Stimulated activated naive B cell treated with anti-CD40 and anti-IgM and Interleukin-4, amounts not matched to agents 10 μg/mL and 1 μg/mL and 100 μg/mL, for 72 hours (primary cell): ENCODE results near the gene ERGIC1.
"Not testable (repeated sequence)": the region's sequence is repeated elsewhere in the genome, so short reads cannot be mapped to it uniquely, and the experiment has no call there.

ENCODE experiments used
- ATAC-seq, 2 donors: fragments of 150-1000 bp; cut with Tn5 transposase; replicated peaks; 2 replicates each; pipeline ENCODE4 v1.10.0; 2021; ENCODE audit warnings: moderate library complexity in 1 of 2
- DNase-seq: peaks from one replicate; pipeline ENCODE4 v3.0.0; 2021
- H3K27ac Mint-ChIP-seq: one replicate; pipeline ENCODE4 v1.8.0; 2022; ENCODE audit warnings: mild to moderate bottlenecking, mixed read lengths
- H3K27me3 Mint-ChIP-seq, 2 donors: one replicate each; pipeline ENCODE4 v1.8.0; 2022; ENCODE audit warnings: mixed read lengths in 2 of 2
- H3K36me3 Mint-ChIP-seq, 2 donors: one replicate each; pipeline ENCODE4 v1.8.0; 2022; ENCODE audit warnings: mixed read lengths in 2 of 2, mild to moderate bottlenecking in 1 of 2
- H3K4me1 Mint-ChIP-seq, 2 donors: one replicate each; pipeline ENCODE4 v1.8.0; 2022; ENCODE audit warnings: mixed read lengths in 2 of 2, mild to moderate bottlenecking in 1 of 2
- H3K4me3 Mint-ChIP-seq, 2 donors: one replicate each; pipeline ENCODE4 v1.8.0; 2022; ENCODE audit warnings: mild to moderate bottlenecking in 2 of 2, mixed read lengths in 2 of 2, moderate library complexity in 1 of 2
- H3K9me3 Mint-ChIP-seq, 2 donors: one replicate each; pipeline ENCODE4 v1.8.0; 2022; ENCODE audit warnings: mixed read lengths in 2 of 2, mild to moderate bottlenecking in 1 of 2

The ERGIC1 gene

DNA sequence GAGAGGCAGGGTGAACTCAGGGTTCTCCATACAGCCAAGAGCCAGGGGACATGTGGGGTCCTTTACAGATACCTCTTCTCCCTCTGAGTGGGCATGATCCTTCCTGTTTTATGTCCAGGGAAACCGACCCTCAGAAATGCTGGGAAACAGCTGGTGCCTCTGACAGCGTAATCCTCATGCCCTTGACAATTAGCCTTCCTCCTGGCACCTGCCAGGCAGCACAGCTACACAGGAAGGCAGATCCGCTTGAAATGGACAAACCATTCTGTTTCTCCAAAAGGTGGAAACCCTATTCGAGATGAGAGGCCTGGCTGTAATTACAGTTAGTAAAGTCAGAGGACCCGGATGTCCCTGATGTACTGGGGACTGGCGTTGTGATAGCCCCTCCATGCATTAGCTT lies 7.2 kb downstream of the ERGIC1 start:
- H3K36me3 Mint-ChIP-seq: peaks cover 15 to 52% of the 10 kb centered on the region in 2 donors
- H3K4me1 Mint-ChIP-seq: peaks cover 57 to 73% of the 10 kb centered on the region in 2 donors
- H3K27ac Mint-ChIP-seq: no peak overlapping the region
- ATAC-seq (no peak), DNase-seq (no peak)
- no peaks in the 10 kb centered on the region for H3K27me3 Mint-ChIP-seq
- H3K9me3 Mint-ChIP-seq: no peaks in the 10 kb centered on the region
- no peak overlapping the region for H3K4me3 Mint-ChIP-seq

DNA sequence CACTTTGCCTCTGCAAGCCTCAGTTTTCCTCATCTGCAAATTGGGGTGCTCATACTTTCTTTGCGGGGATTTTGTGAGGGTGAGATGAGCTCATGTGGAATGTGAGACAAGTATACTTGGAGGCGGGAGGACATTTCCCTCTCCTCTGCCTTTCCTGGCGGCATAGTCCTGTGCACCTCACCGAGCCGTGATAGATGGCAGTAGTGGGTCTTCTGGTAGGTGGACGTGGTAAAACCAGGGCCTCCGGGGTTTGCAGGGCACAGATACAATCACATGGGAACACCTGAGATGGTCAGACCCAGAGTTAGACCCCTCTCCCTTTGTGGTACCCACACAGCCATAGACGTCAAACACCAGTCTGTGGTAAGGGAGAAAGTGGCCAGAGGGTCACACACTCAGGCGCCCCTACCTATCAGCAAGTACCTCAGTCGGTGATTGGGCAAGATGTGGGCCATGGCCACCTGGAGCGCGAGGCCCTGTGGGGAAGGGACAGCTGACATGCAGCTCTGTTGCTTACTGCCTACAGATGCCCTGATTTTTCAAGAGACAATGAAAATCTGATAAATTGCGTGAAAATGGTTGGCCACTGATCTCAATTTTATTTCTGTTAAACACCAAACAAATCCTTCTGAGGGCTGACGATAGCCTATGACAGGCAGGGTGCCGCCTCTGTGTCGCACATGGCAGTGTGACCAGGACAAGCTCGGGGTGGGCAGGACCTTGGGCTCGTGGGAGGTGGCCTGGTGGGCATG lies 9.9 kb downstream of the ERGIC1 start:
- ATAC-seq: no peak
- Mint-ChIP-seq H3K27ac (peak overlapping the region; percentile 20), H3K36me3 (peaks cover 20 to 45% of the 10 kb centered on the region in 2 donors)

DNA sequence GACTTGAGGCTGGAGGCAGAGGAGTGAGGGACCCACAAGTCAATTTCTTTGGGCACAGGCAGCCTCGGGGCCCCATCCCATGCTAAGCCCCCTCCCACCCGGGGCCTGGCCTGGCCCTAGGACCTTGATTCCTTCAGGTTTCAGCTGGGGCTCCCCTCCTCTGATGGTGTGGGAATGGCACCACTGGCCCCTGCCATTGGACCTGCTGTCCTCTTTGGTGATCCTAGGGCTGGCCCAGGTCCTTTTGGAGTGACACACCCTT lies 10.5 kb downstream of the ERGIC1 start:
- H3K4me1 Mint-ChIP-seq: peaks cover 62 to 81% of the 10 kb centered on the region in 2 donors
- no peaks in the 10 kb centered on the region for H3K9me3 Mint-ChIP-seq
- H3K27ac Mint-ChIP-seq: peak overlapping the region; percentile 88
- no peak overlapping the region for H3K4me3 Mint-ChIP-seq
- ATAC-seq: no peak
- no peak for DNase-seq
- H3K27me3 Mint-ChIP-seq: no peaks in the 10 kb centered on the region
- H3K36me3 Mint-ChIP-seq: peaks cover 20 to 41% of the 10 kb centered on the region in 2 donors

More for the DNA sequence above, 9.9 kb downstream of the ERGIC1 start:
- Mint-ChIP-seq H3K4me1 (peaks cover 59 to 78% of the 10 kb centered on the region in 2 donors), H3K4me3 (no peak overlapping the region), H3K9me3 (no peaks in the 10 kb centered on the region), H3K27me3 (no peaks in the 10 kb centered on the region)
- DNase-seq: no peak

DNA sequence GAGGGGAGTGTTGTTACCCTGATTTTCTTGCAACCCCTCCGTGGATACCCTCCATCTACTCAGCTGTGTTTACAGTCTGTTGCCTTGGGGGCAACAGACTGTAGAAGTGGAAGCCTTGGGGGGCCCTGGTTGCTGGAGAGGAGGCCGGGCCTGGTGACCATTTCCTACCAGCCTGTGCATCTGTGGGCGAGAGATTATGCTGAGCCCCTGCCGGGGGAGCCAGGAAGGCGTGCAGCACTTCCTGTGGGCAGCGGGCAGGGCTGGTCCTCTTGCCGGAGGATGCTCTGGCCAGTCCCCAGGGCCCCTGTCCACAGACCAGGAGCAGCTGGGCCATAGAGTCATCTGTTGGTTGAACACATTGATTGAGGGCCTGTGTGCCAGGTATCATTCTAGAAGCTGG lies 11.1 kb downstream of the ERGIC1 start:
- Mint-ChIP-seq H3K4me1 (peaks cover 66 to 81% of the 10 kb centered on the region in 2 donors), H3K36me3 (peaks cover 18 to 36% of the 10 kb centered on the region in 2 donors), H3K27ac (peak overlapping the region; percentile 88), H3K27me3 (no peaks in the 10 kb centered on the region), H3K9me3 (no peaks in the 10 kb centered on the region), H3K4me3 (peak overlapping the region; percentile 41 to 48)
- DNase-seq (no peak), ATAC-seq (no peak)

DNA sequence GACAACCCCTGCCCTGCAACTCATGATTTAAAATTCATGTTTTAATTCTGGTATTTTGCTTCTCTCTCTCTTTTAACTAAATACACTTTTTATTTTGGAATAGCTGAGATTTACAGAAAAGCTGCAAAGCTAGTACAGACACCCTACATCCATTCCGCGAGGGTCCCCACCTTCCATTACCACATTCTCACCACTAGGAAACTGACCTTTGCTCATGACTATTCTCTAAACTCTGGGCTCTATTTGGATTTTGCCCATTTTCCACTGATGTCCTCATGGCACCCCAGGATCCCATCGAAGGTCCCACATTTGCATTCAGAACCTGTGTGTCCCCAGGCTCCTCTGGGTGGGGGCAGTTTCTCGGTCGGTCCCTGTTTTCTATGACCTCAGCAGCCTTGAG lies 11.5 kb downstream of the ERGIC1 start:
- Mint-ChIP-seq H3K9me3 (no peaks in the 10 kb centered on the region), H3K27ac (no peak overlapping the region), H3K36me3 (peaks cover 18 to 37% of the 10 kb centered on the region in 2 donors), H3K4me3 (no peak overlapping the region), H3K27me3 (no peaks in the 10 kb centered on the region), H3K4me1 (peaks cover 67 to 81% of the 10 kb centered on the region in 2 donors)
- DNase-seq (no peak), ATAC-seq (no peak)

DNA sequence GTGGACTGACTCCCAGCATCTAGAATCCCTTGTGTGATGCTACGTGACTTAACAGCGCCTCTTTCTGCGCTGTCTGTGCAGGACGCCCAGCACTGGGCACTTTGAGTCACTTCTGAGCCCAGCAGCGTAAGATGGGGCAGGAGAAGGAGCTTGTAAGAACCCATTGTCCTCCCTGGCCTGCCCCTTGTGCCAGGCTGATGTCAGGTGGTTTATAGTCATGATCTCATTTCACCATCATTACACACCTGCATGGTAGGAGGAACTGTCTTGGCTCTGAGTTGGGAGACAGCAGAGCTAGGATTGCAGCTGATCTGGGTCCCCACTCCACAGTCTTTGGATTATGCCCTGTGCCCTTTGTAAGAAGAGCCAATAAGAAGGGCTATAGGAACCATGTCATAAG lies 12.2 kb downstream of the ERGIC1 start:
- Mint-ChIP-seq H3K36me3 (peaks cover 18 to 37% of the 10 kb centered on the region in 2 donors), H3K4me1 (peaks cover 65 to 79% of the 10 kb centered on the region in 2 donors), H3K4me3 (no peak overlapping the region), H3K27ac (peak overlapping the region; percentile 73), H3K9me3 (no peaks in the 10 kb centered on the region), H3K27me3 (no peaks in the 10 kb centered on the region)
- DNase-seq (no peak), ATAC-seq (no peak)

DNA sequence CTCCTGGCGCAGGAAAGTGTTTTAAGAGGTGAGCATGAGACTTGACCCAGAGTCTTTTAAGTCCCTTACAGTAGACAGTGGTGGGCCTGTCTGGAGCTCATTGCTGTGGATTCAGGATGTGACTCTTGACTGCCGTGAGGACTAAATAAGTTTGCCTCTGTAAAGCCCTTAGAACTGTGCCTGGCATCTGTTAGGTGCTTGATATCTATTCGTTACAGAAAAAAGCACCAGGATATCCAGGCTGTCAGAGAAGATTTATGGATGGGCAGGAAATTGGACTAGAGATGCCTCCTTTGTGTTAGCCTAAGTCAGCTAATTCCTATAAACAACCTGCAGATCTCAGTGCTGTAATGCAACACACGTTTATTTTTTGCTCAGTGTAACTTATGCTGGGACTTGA lies 12.6 kb downstream of the ERGIC1 start:
- ATAC-seq (no peak), DNase-seq (no peak)
- H3K36me3 Mint-ChIP-seq: peaks cover 21 to 40% of the 10 kb centered on the region in 2 donors
- no peak overlapping the region for H3K4me3 Mint-ChIP-seq
- H3K27me3 Mint-ChIP-seq: no peaks in the 10 kb centered on the region
- peak overlapping the region; percentile 25 for H3K27ac Mint-ChIP-seq
- no peaks in the 10 kb centered on the region for H3K9me3 Mint-ChIP-seq
- H3K4me1 Mint-ChIP-seq: peaks cover 68 to 81% of the 10 kb centered on the region in 2 donors

DNA sequence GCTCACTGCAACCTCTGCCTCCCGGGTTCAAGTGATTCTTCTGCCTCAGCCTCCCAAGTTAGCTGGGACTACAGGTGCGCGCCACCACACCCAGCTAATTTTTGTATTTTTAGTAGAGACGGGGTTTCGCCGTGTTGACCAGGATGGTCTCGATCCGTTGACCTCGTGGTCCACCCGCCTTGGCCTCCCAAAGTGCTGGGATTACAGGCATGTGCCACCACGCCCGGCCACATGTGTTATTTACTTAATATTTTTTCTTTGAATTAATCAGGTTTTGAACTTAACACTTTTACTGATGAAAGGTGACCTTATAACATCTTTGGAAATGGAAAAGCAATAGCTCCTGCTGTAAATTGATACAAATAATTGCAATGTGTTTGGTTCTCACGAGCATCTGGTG lies 13.5 kb downstream of the ERGIC1 start:
- H3K9me3 Mint-ChIP-seq, ATAC-seq, H3K4me3 Mint-ChIP-seq, H3K27me3 Mint-ChIP-seq, DNase-seq: not testable (repeated sequence)
- Mint-ChIP-seq H3K27ac (peak overlapping the region; percentile 10), H3K4me1 (peaks cover 71 to 90% of the 10 kb centered on the region in 2 donors), H3K36me3 (peaks cover 19 to 35% of the 10 kb centered on the region in 2 donors)

DNA sequence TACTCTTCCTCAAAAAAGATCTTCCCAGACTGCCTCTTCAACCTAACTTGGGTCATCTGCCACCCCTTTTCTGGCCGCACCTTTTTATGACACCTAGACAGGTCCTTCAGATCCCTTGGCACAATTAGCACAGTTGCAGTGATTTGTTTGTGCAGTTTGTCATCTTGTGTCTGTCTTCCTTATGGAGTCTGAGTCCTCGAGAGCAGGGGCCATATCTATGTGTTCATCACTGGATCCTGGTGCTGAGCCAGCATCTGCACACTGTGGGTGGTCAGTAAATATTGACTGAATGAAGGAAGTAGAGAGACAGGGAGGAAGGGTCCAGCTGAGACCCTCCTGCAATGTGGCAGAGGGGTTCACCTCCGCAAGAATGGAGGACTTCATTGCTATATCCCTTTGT lies 14.4 kb downstream of the ERGIC1 start:
- ATAC-seq (no peak), DNase-seq (no peak)
- Mint-ChIP-seq H3K27me3 (no peaks in the 10 kb centered on the region), H3K36me3 (peaks cover 15 to 34% of the 10 kb centered on the region in 2 donors), H3K4me1 (peaks cover 73 to 92% of the 10 kb centered on the region in 2 donors), H3K27ac (peak overlapping the region; percentile 96), H3K4me3 (no peak overlapping the region), H3K9me3 (no peaks in the 10 kb centered on the region)

DNA sequence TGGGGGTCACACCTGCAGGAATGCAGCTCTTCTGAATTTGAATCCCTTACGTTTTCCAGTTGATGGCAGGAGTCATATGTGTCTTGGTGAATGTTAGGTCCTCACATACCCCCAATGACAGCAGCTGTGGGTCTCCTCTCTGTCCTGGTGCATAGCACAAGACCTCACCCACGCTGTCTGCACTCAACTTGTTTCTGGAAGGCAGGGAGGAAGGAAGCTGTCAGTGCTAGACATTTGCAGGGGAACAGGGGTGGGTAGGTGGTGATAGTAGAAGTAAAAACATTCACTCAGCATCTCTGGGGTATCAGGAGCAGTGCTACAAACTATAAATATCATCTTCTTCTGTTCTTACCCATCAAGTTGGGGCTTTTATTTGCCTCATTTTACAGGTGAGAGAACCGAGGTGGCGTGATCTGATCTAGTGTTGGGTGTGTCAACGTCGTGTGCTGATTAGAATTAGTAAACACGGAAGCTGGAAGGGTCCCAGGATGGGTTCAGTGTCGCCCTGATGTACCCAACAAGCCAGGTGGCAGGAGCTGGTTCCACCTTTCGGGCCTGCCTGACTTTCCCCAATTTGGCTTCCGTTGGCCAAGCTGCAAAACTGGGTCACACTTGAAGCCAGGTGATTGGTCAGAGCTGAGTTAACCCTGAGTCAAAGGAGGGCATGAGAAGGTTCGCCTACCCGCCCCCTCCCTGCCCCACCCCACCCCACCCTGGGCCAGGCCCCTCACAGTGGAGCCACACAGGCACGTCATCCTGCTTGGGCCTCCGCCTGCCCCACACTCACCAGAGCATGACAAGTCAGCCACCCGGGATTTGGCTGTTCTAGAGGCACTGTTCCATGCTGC lies 15.8 kb downstream of the ERGIC1 start:
- Mint-ChIP-seq H3K4me3 (peak overlapping the region; percentile 69 to 78), H3K27ac (peak overlapping the region; percentile 96), H3K9me3 (no peaks in the 10 kb centered on the region), H3K36me3 (peaks cover 10 to 28% of the 10 kb centered on the region in 2 donors), H3K4me1 (peaks cover 65 to 89% of the 10 kb centered on the region in 2 donors), H3K27me3 (no peaks in the 10 kb centered on the region)
- peak; percentile 86 to 87 for ATAC-seq
- DNase-seq: peak; percentile 76

DNA sequence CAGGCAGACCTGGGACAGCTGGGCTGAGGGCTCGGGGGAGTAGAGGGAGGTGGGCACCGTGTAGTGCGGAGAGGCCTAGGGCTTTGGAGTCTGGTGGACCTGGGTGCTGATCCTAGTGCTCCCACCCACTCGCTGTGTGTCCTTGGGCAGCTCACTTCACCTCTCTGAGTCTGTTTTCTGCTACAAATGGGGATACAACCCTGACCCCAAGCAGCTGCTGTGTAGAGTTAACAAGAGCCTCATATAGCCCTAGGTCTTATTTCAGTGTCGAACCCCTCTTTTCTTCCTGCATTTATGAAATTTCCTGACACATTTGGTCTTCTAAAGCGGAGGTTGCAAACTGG lies 16.4 kb downstream of the ERGIC1 start:
- Mint-ChIP-seq H3K27ac (peak overlapping the region; percentile 96), H3K4me1 (peaks cover 65 to 89% of the 10 kb centered on the region in 2 donors)

DNA sequence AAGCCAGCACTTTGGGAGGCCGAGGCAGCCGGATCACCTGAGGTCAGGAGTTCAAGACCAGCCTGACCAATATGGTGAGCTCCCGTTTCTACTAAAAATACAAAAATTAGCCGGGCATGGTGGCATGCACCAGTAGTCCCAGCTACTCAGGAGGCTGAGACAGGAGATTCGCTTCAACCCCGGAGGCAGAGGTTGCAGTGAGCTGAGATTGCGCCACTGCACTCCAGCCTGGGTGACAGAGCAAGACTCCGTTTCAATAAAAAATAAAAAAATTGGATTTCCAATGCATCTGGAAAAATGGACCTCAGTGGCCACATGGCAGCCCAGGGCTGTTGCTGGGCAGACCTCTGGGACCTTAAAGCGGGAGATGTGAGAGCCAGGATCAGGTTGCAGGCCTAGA lies 17.2 kb downstream of the ERGIC1 start:
- H3K27me3 Mint-ChIP-seq, DNase-seq, H3K9me3 Mint-ChIP-seq, H3K4me3 Mint-ChIP-seq, ATAC-seq: not testable (repeated sequence)
- H3K27ac Mint-ChIP-seq: peak overlapping the region; percentile 86
- H3K4me1 Mint-ChIP-seq: peaks cover 63 to 86% of the 10 kb centered on the region in 2 donors
- H3K36me3 Mint-ChIP-seq: peaks cover 12 to 32% of the 10 kb centered on the region in 2 donors

More for the DNA sequence above, 16.4 kb downstream of the ERGIC1 start:
- Mint-ChIP-seq H3K9me3 (no peaks in the 10 kb centered on the region), H3K27me3 (no peaks in the 10 kb centered on the region), H3K4me3 (peak overlapping the region; percentile 20 to 78), H3K36me3 (peaks cover 10 to 32% of the 10 kb centered on the region in 2 donors)
- no peak for DNase-seq
- ATAC-seq: no peak

DNA sequence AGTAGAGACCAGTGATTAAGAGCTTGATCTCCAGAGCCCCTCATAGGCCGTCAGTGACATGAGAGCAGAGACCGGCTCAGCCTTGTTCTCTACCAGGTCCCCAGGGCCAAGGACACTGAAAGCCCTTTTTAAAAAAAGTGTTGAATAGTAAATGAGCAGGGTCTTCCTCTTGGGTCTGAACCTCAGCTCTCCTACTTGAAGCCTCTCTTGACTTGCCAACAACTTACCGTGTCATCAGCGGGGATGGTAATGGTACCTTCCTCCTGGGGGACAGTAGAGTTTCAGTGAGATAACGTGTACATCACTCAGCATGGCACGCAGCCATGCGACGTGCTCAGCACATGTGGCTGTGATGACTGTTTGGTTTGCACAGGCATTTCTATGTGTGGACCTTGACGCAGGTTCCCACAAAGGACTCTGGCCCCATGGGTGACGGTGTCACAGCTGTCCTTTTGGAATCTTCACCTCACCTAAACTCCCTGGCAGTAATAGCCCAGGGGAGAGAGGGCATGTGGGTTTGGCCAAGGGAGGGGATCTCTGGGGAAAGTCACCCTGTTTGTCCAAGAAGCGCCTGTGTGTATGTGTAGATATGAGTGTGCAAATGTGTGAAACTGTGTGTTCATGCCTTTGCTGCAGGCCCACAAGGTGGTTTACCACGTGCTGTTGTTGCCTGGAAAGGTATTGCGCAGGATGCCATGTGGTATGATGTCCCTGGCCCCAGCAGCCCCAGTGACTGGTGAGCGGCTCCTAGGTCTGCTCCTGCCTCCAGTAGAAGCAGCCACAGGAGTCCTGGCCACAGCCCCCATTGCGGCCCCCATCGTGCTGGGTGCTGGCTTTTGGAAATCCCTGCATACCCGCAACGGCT lies 18.7 kb downstream of the ERGIC1 start:
- ATAC-seq (no peak), DNase-seq (no peak)
- peak overlapping the region; percentile 63 for H3K27ac Mint-ChIP-seq
- peaks cover 11 to 30% of the 10 kb centered on the region in 2 donors for H3K36me3 Mint-ChIP-seq
- H3K27me3 Mint-ChIP-seq: no peaks in the 10 kb centered on the region
- peaks cover 60 to 86% of the 10 kb centered on the region in 2 donors for H3K4me1 Mint-ChIP-seq
- no peaks in the 10 kb centered on the region for H3K9me3 Mint-ChIP-seq
- H3K4me3 Mint-ChIP-seq: no peak overlapping the region

DNA sequence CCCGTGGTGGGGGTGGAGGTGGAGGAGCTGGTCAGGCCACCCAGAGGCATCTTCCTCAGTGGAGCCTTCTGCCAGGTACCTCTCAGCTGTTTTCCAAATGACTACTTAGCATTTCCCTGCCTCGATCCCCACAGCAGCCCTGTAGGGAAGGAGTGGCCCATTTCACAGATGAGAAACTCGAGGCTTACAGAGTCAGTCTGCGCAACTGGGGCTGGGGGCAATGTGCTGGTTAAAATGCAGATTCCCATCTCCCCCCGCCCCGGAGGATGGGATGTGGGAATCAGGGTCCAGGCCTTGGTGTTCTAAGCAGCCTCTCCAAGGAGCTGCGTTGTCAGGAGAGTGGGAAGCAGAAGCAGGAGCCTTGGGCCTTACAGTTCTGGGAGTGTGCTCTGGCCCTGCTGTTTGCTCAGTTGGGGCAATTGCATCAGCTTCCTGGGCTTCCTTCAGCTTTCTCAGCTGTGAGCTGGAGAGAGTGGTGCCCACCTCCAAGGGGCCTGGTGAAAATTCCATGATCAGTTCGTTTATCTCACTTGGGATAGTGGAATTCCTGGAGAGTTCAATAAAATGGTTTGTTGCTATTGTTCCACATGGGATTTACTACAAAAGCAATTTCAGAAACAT lies 19.4 kb downstream of the ERGIC1 start:
- Mint-ChIP-seq H3K4me1 (peaks cover 56 to 85% of the 10 kb centered on the region in 2 donors), H3K36me3 (peaks cover 10 to 29% of the 10 kb centered on the region in 2 donors), H3K27me3 (no peaks in the 10 kb centered on the region), H3K9me3 (no peaks in the 10 kb centered on the region), H3K27ac (no peak overlapping the region), H3K4me3 (no peak overlapping the region)
- DNase-seq (no peak), ATAC-seq (no peak)
